HG02763 (cell line): ENCODE results near the gene DNAJC12.
"Not testable (repeated sequence)": the region's sequence is repeated elsewhere in the genome, so short reads cannot be mapped to it uniquely, and the experiment has no call there.

ENCODE experiments used
- ATAC-seq: cut with Tn5 transposase; IDR thresholded peaks from one replicate; pipeline ENCODE4 v1.9.1; 2021; ENCODE audit warnings: mild to moderate bottlenecking, moderate library complexity; ENCODE audit not compliant: unreplicated experiment

The DNAJC12 gene

DNA sequence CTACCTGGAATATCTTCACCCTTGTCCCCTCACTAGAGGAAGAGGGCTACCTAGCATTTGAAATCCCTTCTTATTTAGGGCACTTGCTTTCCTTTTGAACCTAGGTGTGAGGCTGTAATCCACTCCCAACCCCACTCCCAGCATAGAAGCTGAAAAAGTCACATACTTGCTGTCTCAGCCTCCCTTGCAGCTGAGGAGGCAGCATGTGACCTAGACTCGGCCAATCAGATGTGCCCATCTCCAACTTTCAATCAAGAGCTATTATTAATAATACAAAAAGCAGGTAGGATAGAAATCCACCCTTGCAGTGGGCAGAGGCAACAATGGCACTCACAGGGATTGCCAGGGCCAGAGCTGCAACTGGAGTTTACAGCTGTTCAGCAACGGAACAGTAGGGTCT is 70.7 kb downstream of the DNAJC12 start:
- ATAC-seq, result no peak

DNA sequence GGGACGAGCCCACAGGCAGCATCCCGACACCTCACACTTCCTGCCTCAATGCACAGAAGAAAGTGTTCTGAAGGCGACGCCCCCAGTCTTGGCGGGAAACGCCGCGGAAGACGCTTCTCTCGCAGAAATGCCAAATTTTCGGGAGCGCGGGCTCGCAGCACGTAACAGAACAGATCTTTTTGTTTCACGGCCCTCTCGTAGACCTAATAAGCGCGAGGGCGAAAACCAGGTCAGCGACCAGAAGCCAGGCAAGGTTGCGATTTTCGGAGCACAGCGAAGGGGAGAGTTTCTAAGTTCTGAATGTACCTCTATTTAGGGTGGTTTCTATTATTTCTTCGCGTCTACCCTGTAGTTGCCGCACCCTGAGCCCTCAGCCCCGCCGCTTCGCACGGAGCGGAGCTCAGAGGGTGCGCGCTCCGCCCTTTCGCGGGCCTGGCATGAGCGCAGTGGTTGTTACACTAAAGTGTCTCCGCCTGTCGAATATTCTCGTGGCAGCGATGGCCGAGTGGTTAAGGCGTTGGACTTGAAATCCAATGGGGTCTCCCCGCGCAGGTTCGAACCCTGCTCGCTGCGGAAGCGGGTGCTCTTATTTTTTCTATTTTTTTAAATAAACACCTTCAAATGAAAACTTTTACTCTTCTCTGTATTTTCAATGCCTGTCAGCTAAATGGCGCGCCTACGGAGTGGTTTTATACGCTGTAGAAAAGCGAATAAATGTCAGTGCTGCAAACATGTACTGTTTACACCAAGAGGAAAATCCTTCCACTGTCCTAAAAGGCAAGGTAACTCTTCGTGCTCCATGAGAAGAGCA is 73.8 kb downstream of the DNAJC12 start:
- peak; percentile 86 for ATAC-seq

- peak; percentile 15 for ATAC-seq
These were observed 74.4 kb downstream of the DNAJC12 start for GRCh38 chr10:67763499-67764011.

DNA sequence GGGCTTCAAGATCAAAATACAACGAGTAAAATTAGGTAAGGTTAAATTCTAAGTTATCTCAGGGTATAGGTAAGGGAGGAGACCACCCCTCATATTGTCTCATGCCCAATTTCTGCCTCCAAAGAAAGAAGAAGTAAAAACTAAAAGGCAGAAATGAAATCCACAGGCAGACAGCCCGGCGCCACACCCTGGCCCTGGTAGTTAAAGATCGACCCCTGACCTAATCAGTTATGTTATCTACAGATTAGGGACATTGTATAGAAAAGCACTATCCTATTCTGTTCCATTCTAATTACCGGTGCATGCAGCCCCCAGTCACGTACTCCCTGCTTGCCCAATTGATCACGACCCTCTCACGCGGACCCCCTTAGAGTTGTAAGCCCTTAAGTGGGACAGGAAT is 75.4 kb downstream of the DNAJC12 start:
- not testable (repeated sequence) for ATAC-seq

- no peak for ATAC-seq
These were observed 77.7 kb downstream of the DNAJC12 start for GRCh38 chr10:67760272-67760671.
